Calu3 (cell line): Measurements from ENCODE around the gene CACNA1G. TPM values are rescaled to one million over a fixed set of nuclear protein-coding genes. Genes with fewer than 3 reads are reported as not detected.

ENCODE experiments used
- BruUV-seq: library from RNA; stranded (reverse); fragments of 400-500 nt; replicated peaks from 2 replicates; lab custom pipeline; 2021; lab: Mats Ljungman, UMichigan
- CTCF ChIA-PET: fragments of 300-600 bp; sonication (Branson Sonifier 250); formaldehyde crosslinking; loops from one replicate; lab custom pipeline; 2022; ENCODE audit warnings: antibody characterized with exemption; lab: Charles Lee
- DNase-seq: peaks from one replicate; pipeline ENCODE4 v3.0.0; 2022
- H3K27ac Mint-ChIP-seq: one replicate; pipeline ENCODE4 v1.8.0; 2022; ENCODE audit warnings: mixed read lengths; ENCODE audit not compliant: unreplicated experiment
- H3K27me3 Mint-ChIP-seq: one replicate; pipeline ENCODE4 v1.8.0; 2022; ENCODE audit warnings: mixed read lengths; ENCODE audit not compliant: unreplicated experiment
- H3K36me3 Mint-ChIP-seq: one replicate; pipeline ENCODE4 v1.8.0; 2022; ENCODE audit warnings: mild to moderate bottlenecking, moderate library complexity, mixed read lengths; ENCODE audit not compliant: insufficient read depth, unreplicated experiment
- H3K4me1 Mint-ChIP-seq: one replicate; pipeline ENCODE4 v1.8.0; 2022; ENCODE audit warnings: mild to moderate bottlenecking, low read depth, mixed read lengths; ENCODE audit not compliant: unreplicated experiment
- H3K4me3 Mint-ChIP-seq: one replicate; pipeline ENCODE4 v1.8.0; 2022; ENCODE audit warnings: mild to moderate bottlenecking, low read depth, moderate library complexity, mixed read lengths; ENCODE audit not compliant: unreplicated experiment
- H3K9me3 Mint-ChIP-seq: one replicate; pipeline ENCODE4 v1.8.0; 2022; ENCODE audit warnings: low read depth, mixed read lengths; ENCODE audit not compliant: unreplicated experiment
- CTCF ChIP-seq: fragments of 200-600 bp; IDR thresholded peaks from one replicate; pipeline ENCODE4 v1.8.0; 2022; ENCODE audit warnings: antibody characterized with exemption; ENCODE audit not compliant: unreplicated experiment
- intact Hi-C: fragments of 100-400 bp; cut with micrococcal nuclease; formaldehyde crosslinking; loops from one replicate; pipeline ENCODE4 v1.10.0; 2022; ENCODE audit not compliant: unreplicated experiment
- total RNA-seq: library from RNA; stranded (reverse); gene quantifications from 2 replicates; pipeline ENCODE4 v1.2.3, GENCODE V29; 2022

CACNA1G gene
- total RNA-seq, 1 experiment from 2014 or later: not detected

- Mint-ChIP-seq H3K27me3 (peaks cover 91% of the 10 kb centered on the region), H3K4me1 (peaks cover 8% of the 10 kb centered on the region), H3K27ac (no peak overlapping the region), H3K4me3 (no peak overlapping the region), H3K9me3 (no peaks in the 10 kb centered on the region), H3K36me3 (peaks cover 5% of the 10 kb centered on the region)
- no TSS peak for BruUV-seq
- TF ChIP-seq CTCF: no peak
- CTCF ChIA-PET: interaction anchor here (0.8 to 1.2 kb wide), 2 partner anchors 14 to 19 kb away, joined by 3 read pairs; no protein-coding TSS in a partner anchor
- intact Hi-C loops: no loop called here
- no peak for DNase-seq
These were observed 8.1 kb downstream of the CACNA1G start for GRCh38 chr17:50568659-50569058.

- Mint-ChIP-seq H3K36me3 (peaks cover 5% of the 10 kb centered on the region), H3K9me3 (no peaks in the 10 kb centered on the region), H3K4me1 (peaks cover 8% of the 10 kb centered on the region), H3K4me3 (no peak overlapping the region), H3K27me3 (peaks cover 91% of the 10 kb centered on the region), H3K27ac (no peak overlapping the region)
- intact Hi-C loops: no loop called here
- no peak for TF ChIP-seq CTCF
- no peak for DNase-seq
- no TSS peak for BruUV-seq
- CTCF ChIA-PET: no interaction called here
These were observed 9.1 kb downstream of the CACNA1G start for GRCh38 chr17:50569592-50569991.

- TF ChIP-seq CTCF: no peak
- peaks cover 87% of the 10 kb centered on the region for H3K27me3 Mint-ChIP-seq
- peaks cover 1% of the 10 kb centered on the region for H3K36me3 Mint-ChIP-seq
- peaks cover 3% of the 10 kb centered on the region for H3K4me1 Mint-ChIP-seq
- no TSS peak for BruUV-seq
- H3K27ac Mint-ChIP-seq: no peak overlapping the region
- no peak for DNase-seq
- CTCF ChIA-PET: interaction anchor here (0.6 to 1.1 kb wide), 2 partner anchors 9 to 36 kb away, joined by 3 to 4 read pairs; no protein-coding TSS in a partner anchor
- H3K9me3 Mint-ChIP-seq: no peaks in the 10 kb centered on the region
- intact Hi-C loops: no loop called here
- H3K4me3 Mint-ChIP-seq: no peak overlapping the region
These were observed 9.5 kb downstream of the CACNA1G start for GRCh38 chr17:50570032-50570431.

- H3K27me3 Mint-ChIP-seq: peaks cover 87% of the 10 kb centered on the region
- CTCF ChIA-PET: interaction anchor here (0.6 to 1.1 kb wide), 2 partner anchors 9 to 37 kb away, joined by 3 to 4 read pairs; no protein-coding TSS in a partner anchor
- no peaks in the 10 kb centered on the region for H3K9me3 Mint-ChIP-seq
- TF ChIP-seq CTCF: no peak
- BruUV-seq: no TSS peak
- no peak for DNase-seq
- no peaks in the 10 kb centered on the region for H3K4me1 Mint-ChIP-seq
- no peak overlapping the region for H3K27ac Mint-ChIP-seq
- no peak overlapping the region for H3K4me3 Mint-ChIP-seq
- no peaks in the 10 kb centered on the region for H3K36me3 Mint-ChIP-seq
- intact Hi-C loops: no loop called here
These were observed 10.0 kb downstream of the CACNA1G start for GRCh38 chr17:50570528-50570927.
